H1 (cell line): ENCODE results near the gene RNU1-4. TPM values are rescaled to one million over a fixed set of nuclear protein-coding genes. Genes with fewer than 3 reads are reported as not detected.
"Not testable (repeated sequence)": the region's sequence is repeated elsewhere in the genome, so short reads cannot be mapped to it uniquely, and the experiment has no call there.

ENCODE experiments used
- CTCF ChIA-PET: fragments of 300-600 bp; sonication (Branson Sonifier 250); formaldehyde crosslinking; loops from one replicate; lab custom pipeline; 2021; ENCODE audit not compliant: partially characterized antibody; lab: Charles Lee
- POLR2A ChIA-PET: fragments of 300-600 bp; sonication (Branson Sonifier 250); formaldehyde crosslinking; loops from one replicate; lab custom pipeline; 2021; ENCODE audit warnings: inconsistent platforms; ENCODE audit not compliant: partially characterized antibody; lab: Charles Lee
- DNase-seq, 2 experiments: peaks; one replicate each; pipeline versions ENCODE4 v3.0.0 to v3.0.0-alpha.2; 2010 to 2022; ENCODE audit warnings: low spot score in 2 of 2, low read depth in 1 of 2, mixed read lengths in 1 of 2
- FAIRE-seq: peaks from 2 replicates; lab custom pipeline; 2011; peaks lifted over from hg19 to GRCh38; lab: Jason Lieb, UNC
- H2AFZ ChIP-seq: 2 replicates; pipeline ENCODE4 v1.8.1; 2012; ENCODE audit warnings: low read length, inconsistent platforms
- H2AK5ac ChIP-seq: 2 replicates; pipeline ENCODE4 v1.6.1; 2013; ENCODE audit warnings: low read depth, low read length
- H2BK120ac ChIP-seq: replicated peaks from 2 replicates; pipeline ENCODE3; 2013; ENCODE audit warnings: low read depth, low read length, inconsistent platforms
- H2BK12ac ChIP-seq: 2 replicates; pipeline ENCODE4 v1.6.1; 2013; ENCODE audit warnings: low read depth, low read length
- H2BK15ac ChIP-seq: 2 replicates; pipeline ENCODE4 v1.6.1; 2013; ENCODE audit warnings: low read length
- H2BK20ac ChIP-seq: 2 replicates; pipeline ENCODE4 v1.6.1; 2013; ENCODE audit warnings: low read length
- H2BK5ac ChIP-seq: 2 replicates; pipeline ENCODE4 v1.6.1; 2013; ENCODE audit warnings: low read depth, low read length
- H3K14ac ChIP-seq: 2 replicates; pipeline ENCODE4 v1.6.1; 2013; ENCODE audit warnings: inconsistent platforms; ENCODE audit not compliant: insufficient read length
- H3K18ac ChIP-seq: 2 replicates; pipeline ENCODE4 v1.6.1; 2013; ENCODE audit warnings: low read length; ENCODE audit errors: extremely low read depth
- H3K23ac ChIP-seq: 2 replicates; pipeline ENCODE4 v1.6.1; 2013; ENCODE audit warnings: inconsistent platforms; ENCODE audit not compliant: insufficient read length
- H3K23me2 ChIP-seq: 2 replicates; pipeline ENCODE4 v1.6.1; 2013; ENCODE audit warnings: low read depth, low read length
- H3K27ac ChIP-seq: 2 replicates; pipeline ENCODE4 v1.6.1; 2011; ENCODE audit warnings: low read depth, low read length, inconsistent platforms
- H3K27me3 ChIP-seq, 4 experiments: replicated peaks in 1 of 4; 1 replicate in 1 of 4; 2 replicates in 3 of 4; pipeline versions ENCODE4 v1.6.1 to v1.8.1; 2011 to 2013; ENCODE audit warnings: low read length in 3 of 4, mild to moderate bottlenecking in 3 of 4, inconsistent platforms in 2 of 4, mixed read lengths in 2 of 4, moderate library complexity in 1 of 4; ENCODE audit not compliant: control insufficient read depth in 3 of 4, insufficient read depth in 3 of 4; ENCODE audit errors: extremely low read depth in 1 of 4
- H3K36me3 ChIP-seq, 4 experiments: 2 replicates each; pipeline versions ENCODE4 v1.6.1 to v1.8.1; 2011 to 2013; ENCODE audit warnings: mild to moderate bottlenecking in 4 of 4, low read length in 3 of 4, moderate library complexity in 2 of 4, control low read depth in 1 of 4, inconsistent platforms in 1 of 4; ENCODE audit not compliant: insufficient read depth in 4 of 4, control insufficient read depth in 2 of 4
- H3K4ac ChIP-seq: replicated peaks from 2 replicates; pipeline ENCODE3; 2013; ENCODE audit warnings: low read length, low read depth, mixed read lengths, inconsistent platforms; ENCODE audit not compliant: insufficient read length
- H3K4me1 ChIP-seq, 4 experiments: replicated peaks in 1 of 4; 1 replicate in 1 of 4; 2 replicates in 3 of 4; pipeline versions ENCODE4 v1.6.1 to v1.8.1; 2011 to 2013; ENCODE audit warnings: low read length in 3 of 4, inconsistent platforms in 2 of 4, mixed read lengths in 1 of 4; ENCODE audit not compliant: insufficient read depth in 4 of 4, control insufficient read depth in 3 of 4
- H3K4me2 ChIP-seq, 2 experiments: 2 replicates each; pipeline versions ENCODE4 v1.6.1 to v1.8.1; 2011 to 2013; ENCODE audit warnings: low read depth in 2 of 2, low read length in 2 of 2, control low read depth in 1 of 2, inconsistent platforms in 1 of 2, mild to moderate bottlenecking in 1 of 2; ENCODE audit not compliant: insufficient read depth in 1 of 2
- H3K4me3 ChIP-seq, 4 experiments: fragments of 200-600, 300-600 bp in 1 of 4; sonication (generic), shearing (Covaris generic), sonication (Bioruptor Twin) in 1 of 4; 2 replicates each; pipeline versions ENCODE4 v1.5.1 to v1.8.1; 2011 to 2016; ENCODE audit warnings: low read length in 4 of 4, low read depth in 3 of 4, control low read depth in 2 of 4, inconsistent platforms in 2 of 4, mild to moderate bottlenecking in 2 of 4, mixed read lengths in 1 of 4, moderate library complexity in 1 of 4; ENCODE audit not compliant: insufficient read depth in 2 of 4; ENCODE audit errors: extremely low read depth in 1 of 4
- H3K56ac ChIP-seq: replicated peaks from 2 replicates; pipeline ENCODE3; 2013; ENCODE audit warnings: low read depth, mild to moderate bottlenecking, mixed read lengths, low read length, inconsistent platforms; ENCODE audit not compliant: insufficient read length
- H3K79me1 ChIP-seq: 2 replicates; pipeline ENCODE4 v1.6.1; 2013; ENCODE audit warnings: low read depth, low read length, control low read depth
- H3K79me2 ChIP-seq, 2 experiments: 2 replicates each; pipeline versions ENCODE4 v1.6.1 to v1.8.1; 2012 to 2013; ENCODE audit warnings: low read length in 2 of 2, mild to moderate bottlenecking in 2 of 2, inconsistent platforms in 1 of 2; ENCODE audit not compliant: insufficient read depth in 2 of 2, control insufficient read depth in 1 of 2
- H3K9ac ChIP-seq, 4 experiments: replicated peaks in 1 of 4; 1 replicate in 1 of 4; 2 replicates in 3 of 4; pipeline versions ENCODE4 v1.6.1 to v1.8.1; 2011 to 2013; ENCODE audit warnings: low read depth in 3 of 4, low read length in 3 of 4, control low read depth in 2 of 4, mild to moderate bottlenecking in 2 of 4, moderate library complexity in 2 of 4, inconsistent platforms in 1 of 4; ENCODE audit errors: extremely low read depth in 1 of 4
- H3K9me3 ChIP-seq, 2 experiments: 2 replicates each; pipeline versions ENCODE4 v1.6.1 to v1.8.1; 2012 to 2013; ENCODE audit warnings: mild to moderate bottlenecking in 2 of 2, moderate library complexity in 2 of 2, control low read depth in 1 of 2, inconsistent platforms in 1 of 2, low read depth in 1 of 2, low read length in 1 of 2, mixed read lengths in 1 of 2; ENCODE audit not compliant: insufficient read depth in 2 of 2
- H4K20me1 ChIP-seq, 2 experiments: replicated peaks in 1 of 2; 2 replicates each; pipeline versions ENCODE3 to v1.8.1; 2011 to 2013; ENCODE audit warnings: inconsistent platforms in 2 of 2, low read length in 2 of 2, mild to moderate bottlenecking in 1 of 2; ENCODE audit not compliant: insufficient read depth in 2 of 2, control insufficient read depth in 1 of 2
- H4K5ac ChIP-seq: 2 replicates; pipeline ENCODE4 v1.6.1; 2013; ENCODE audit warnings: low read length, low read depth, mixed read lengths, inconsistent platforms; ENCODE audit not compliant: insufficient read length
- H4K8ac ChIP-seq: 2 replicates; pipeline ENCODE4 v1.8.0; 2013; ENCODE audit warnings: mild to moderate bottlenecking, moderate library complexity, low read length, inconsistent platforms; ENCODE audit not compliant: insufficient read depth; ENCODE audit errors: extremely low read depth
- H4K91ac ChIP-seq: replicated peaks from 2 replicates; pipeline ENCODE3; 2013; ENCODE audit warnings: low read length, mixed read lengths, inconsistent platforms; ENCODE audit not compliant: insufficient read length
- WGBS, 2 experiments: shearing (Covaris generic) in 1 of 2; methylation state at CpG; one replicate each; pipeline versions ENCODE4 v1.1.6 to v1.1.7; 2013 to 2015; ENCODE audit warnings: low lambda C conversion rate in 2 of 2, mixed read lengths in 2 of 2, inconsistent platforms in 1 of 2, low coverage in 1 of 2, missing lambda C conversion rate in 1 of 2; ENCODE audit not compliant: insufficient replicate concordance in 2 of 2, insufficient coverage in 1 of 2, insufficient read length in 1 of 2; ENCODE audit errors: extremely low coverage in 1 of 2, missing lambda C conversion rate in 1 of 2; 5-methylcytosine and 5-hydroxymethylcytosine counted together
- polyA plus RNA-seq, 7 experiments: library from polyadenylated mRNA; depleted of rRNA in 3 of 7; stranded (reverse) in 5 of 7; unstranded in 2 of 7; fragments of >200 nt in 5 of 7; fragments of 200-250 nt in 2 of 7; gene quantifications; 1 replicate in 5 of 7; 2 replicates in 1 of 7; 4 replicates in 1 of 7; pipeline versions ENCODE4 v1.2.1 to v1.2.3, GENCODE V29; 2011 to 2013; ENCODE audit warnings: missing spikeins in 2 of 7, mixed read lengths in 2 of 7
- total RNA-seq: library from RNA; stranded (reverse); fragmentation: NEBNext Ultra II Directional; extraction: Animal tissue kit (Norgen Biotek cat#: 25700); gene quantifications from 2 replicates; pipeline ENCODE4 v1.2.1, GENCODE V29; 2021

RNU1-4 gene
- total and polyA plus RNA-seq, 2 of the 8 experiments (the other 6 are each of a cell fraction or from before 2014, with no cell fraction given): 145 to 1,303 TPM

- H3K4me3 ChIP-seq, H4K5ac ChIP-seq, H4K91ac ChIP-seq, H3K18ac ChIP-seq, H3K27ac ChIP-seq, POLR2A ChIA-PET, H3K4me1 ChIP-seq, H2BK15ac ChIP-seq, H4K8ac ChIP-seq, H3K79me1 ChIP-seq, H2BK12ac ChIP-seq, H3K23me2 ChIP-seq, H3K56ac ChIP-seq, H2AK5ac ChIP-seq, DNase-seq, H3K9ac ChIP-seq, H2BK120ac ChIP-seq, H2BK5ac ChIP-seq, H3K79me2 ChIP-seq, H3K4me2 ChIP-seq, H3K36me3 ChIP-seq, H2BK20ac ChIP-seq, FAIRE-seq, H3K14ac ChIP-seq, CTCF ChIA-PET, H2AFZ ChIP-seq, H3K27me3 ChIP-seq, H3K9me3 ChIP-seq, H4K20me1 ChIP-seq, H3K4ac ChIP-seq, H3K23ac ChIP-seq: not testable (repeated sequence)
- 76% methylated on average over 5 of the region's 6 CpGs; no CpG with 5 or more reads in 1 of the 2 experiments for WGBS, 2 experiments
Observed at GRCh38 chr1:16770896-16771446, 30.7 kb downstream of the RNU1-4 start.
